Measurements from ENCODE around the gene MRPL46. TPM values are rescaled to one million over a fixed set of nuclear protein-coding genes. Genes with fewer than 3 reads are reported as not detected.
"Not testable (repeated sequence)": the region's sequence is repeated elsewhere in the genome, so short reads cannot be mapped to it uniquely, and the experiment has no call there.

The MRPL46 gene
- total RNA-seq, 1 experiment from 2014 or later = 23.9 TPM

DNA sequence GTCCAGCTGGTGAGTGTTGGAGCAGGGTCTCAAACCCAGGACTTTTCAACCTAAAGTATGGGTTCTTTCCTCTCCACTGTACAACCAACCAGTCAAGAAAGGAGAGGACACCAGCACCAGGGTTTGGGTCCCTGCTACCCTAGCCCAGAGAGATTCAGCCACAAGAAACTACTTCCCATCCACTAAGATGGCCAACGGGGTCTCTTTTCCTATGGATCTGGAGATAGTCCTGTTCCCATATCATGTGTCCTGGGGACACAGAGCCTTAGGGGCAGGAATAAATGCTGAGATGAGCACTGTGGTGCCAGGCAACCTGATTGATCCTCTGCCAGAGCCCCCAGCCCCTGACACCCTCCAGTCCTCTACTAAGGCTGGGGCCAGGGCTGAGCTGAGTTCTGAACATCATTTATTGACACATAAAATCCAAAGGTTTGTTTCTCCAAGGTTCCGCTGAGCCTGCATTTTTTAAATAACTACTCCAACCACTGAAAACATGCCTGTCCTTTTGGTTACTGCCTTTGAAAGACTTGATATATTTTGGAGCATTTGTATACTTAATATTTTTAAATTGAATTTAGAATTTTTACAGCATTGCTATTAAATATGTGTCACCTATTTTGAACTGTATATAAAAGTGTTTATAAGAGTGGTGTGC is 26.0 kb downstream of the MRPL46 start:
- DNase-seq (ENCODE audit: low read depth) = no peak

GRCh38 chr15:88440021-88440420 is 27.2 kb downstream of the MRPL46 start:
- peak; percentile 16 for DNase-seq (ENCODE audit: low read depth)

DNA sequence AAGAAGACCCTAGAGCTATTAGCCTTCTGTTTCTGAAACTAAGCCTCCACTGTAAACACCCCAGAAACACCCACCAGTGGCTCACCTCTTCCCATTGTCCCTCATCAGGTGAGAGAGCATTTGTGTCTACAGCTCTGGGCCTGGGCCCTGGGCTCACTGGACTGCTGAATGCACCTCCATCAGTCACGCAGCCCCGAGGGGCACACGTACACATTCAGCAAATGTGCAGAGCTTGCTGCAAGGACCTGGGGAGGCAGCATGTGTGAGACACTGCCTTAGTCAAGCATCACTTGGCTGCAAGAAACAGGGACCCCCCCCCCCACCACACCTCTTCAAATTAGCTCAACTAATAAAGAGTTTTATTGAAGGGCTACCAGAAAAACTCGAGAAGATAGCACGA is 29.0 kb downstream of the MRPL46 start:
- no peak for DNase-seq (ENCODE audit: low read depth)

DNA sequence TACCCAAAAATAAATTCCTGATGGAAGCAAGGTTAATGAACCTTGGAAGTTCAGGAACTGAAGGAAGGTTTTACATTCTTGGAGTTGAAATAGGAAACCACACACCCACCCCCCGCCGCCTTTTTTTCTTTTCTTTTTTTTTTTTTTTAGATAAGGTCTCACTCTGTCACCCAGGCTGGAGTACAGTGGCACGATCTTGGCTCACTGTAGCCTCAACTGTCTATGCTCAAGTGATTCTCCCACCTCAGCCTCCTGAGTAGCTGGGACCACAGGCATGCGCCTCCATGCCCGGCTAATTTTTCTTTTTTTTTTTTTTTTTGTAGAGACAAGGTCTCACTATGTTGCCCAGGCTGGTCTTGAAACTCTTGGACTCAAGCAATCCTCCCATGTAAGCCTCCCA is 33.1 kb downstream of the MRPL46 start:
- DNase-seq (ENCODE audit: low read depth) = not testable (repeated sequence)

GRCh38 chr15:88433046-88433685 is 34.0 kb downstream of the MRPL46 start:
- DNase-seq (ENCODE audit: low read depth) = no peak

DNA sequence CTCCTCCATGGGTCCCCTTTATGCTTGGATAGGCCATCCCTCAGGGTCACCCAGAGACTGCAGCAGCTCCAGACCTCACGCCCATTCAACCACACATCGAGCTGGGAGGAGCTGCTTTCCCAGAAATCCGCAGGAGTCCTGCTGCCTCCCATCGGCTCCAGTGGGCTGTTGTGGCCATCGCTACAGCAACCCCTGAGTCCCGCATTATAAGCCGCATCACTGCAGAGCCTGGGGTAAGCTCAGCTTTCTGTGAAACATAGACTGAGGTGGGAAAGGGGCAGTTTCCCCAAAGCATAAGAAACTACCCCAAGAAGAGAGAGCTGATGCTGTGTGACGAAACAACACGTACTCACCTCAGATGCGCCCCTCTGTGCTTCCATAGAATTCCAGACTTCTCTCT is 35.7 kb downstream of the MRPL46 start:
- DNase-seq (ENCODE audit: low read depth) = no peak

DNA sequence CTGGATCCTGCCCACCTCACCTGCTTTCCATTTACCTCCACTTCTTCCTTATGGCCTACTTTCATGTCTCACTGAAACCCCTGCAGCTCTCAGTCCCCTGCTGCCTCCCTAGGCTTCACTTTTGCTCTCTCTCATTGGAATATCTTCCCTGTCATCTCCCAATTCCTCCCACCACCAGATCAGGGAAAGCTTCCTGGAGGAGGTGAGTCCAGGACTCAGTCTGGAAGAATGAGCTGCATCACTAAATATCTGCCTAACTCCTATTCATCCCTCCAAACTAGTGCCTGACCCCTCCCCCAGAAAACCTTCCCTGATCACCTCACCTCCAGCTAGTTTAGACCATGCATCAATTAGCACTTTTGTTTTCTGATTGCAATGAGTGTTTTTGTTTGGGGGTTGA is 37.1 kb downstream of the MRPL46 start:
- DNase-seq (ENCODE audit: low read depth) = no peak

GRCh38 chr15:88428805-88429605 is 38.2 kb downstream of the MRPL46 start:
- no peak for DNase-seq (ENCODE audit: low read depth)

GRCh38 chr15:88428053-88428452 is 39.1 kb downstream of the MRPL46 start:
- no peak for DNase-seq (ENCODE audit: low read depth)

DNA sequence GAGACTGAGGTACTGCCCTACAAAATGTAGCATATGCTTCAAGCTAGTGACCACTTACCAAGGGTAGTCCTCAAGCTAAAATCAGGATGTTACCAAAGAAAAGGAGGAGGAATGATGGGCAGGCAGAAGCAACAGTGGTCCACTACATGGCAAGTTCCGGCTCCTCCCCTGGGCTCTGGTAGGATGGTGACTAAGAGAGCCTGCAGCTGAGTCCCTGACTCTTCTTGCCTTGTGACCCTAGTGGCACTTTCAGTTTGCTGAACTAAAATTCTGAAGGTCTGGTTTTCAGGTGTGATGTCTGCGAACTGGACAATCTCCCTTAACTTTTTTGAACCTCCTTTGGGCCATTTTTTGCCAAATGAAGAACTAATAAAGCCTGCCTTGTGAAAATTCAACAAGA is 40.9 kb downstream of the MRPL46 start:
- DNase-seq (ENCODE audit: low read depth) = no peak

DNA sequence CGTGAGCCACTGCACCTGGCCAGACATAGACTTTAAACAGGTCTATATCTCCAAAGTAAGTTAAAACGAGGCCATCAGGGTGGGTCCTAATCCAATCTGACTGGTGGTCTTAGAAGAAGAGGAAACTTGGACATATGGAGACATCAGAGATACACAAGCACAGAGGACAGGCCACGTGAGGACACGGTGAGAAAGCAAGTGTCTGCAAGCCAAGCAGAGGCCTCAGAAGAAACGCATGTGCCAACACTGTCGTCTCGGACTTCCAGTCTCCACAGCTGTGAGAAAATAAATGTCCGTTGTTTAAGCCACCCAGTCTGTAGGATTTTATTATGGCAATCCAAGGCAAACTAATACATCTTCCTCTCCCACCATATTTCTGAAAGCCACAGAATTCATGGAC is 43.9 kb downstream of the MRPL46 start:
- no peak for DNase-seq (ENCODE audit: low read depth)

DNA sequence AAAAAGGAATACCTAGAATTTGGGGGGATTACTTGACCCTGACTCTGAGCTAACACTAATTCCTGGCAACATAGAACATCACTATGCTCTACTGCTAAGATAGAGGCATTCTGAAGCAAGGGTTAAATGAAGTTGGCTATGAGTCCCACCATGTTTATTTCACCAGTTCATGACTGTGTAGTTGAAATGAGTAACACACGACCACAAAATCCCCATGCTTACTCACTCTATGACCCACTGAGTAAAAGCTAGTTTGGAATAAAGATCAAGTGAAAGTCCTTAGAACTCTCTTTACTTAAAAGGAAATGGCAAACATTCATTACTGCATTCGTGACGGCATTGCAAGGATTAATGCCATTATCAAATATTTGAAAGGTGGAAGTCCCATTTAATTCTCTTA is 47.4 kb downstream of the MRPL46 start:
- DNase-seq (ENCODE audit: low read depth) = peak; percentile 7

Other genes with a start within 250 kb of the MRPL46 start
- 0.39 and 0.80 TPM in 2 replicates for gene NTRK3, start 210.6 kb downstream of the MRPL46 start, total RNA-seq (2014; rRNA removed; shearing (Covaris generic))
- 19.6 and 24.2 TPM in 2 replicates for gene MRPS11, start 320 bp upstream of the MRPL46 start, total RNA-seq (2014; rRNA removed; shearing (Covaris generic))
- 2.1 and 3.2 TPM in 2 replicates for gene DET1, start 79.3 kb upstream of the MRPL46 start, total RNA-seq (2014; rRNA removed; shearing (Covaris generic))
- gene AEN, start 154.0 kb upstream of the MRPL46 start, total RNA-seq (2014; rRNA removed; shearing (Covaris generic)) = 13.2 and 18.3 TPM in 2 replicates
- 7.9 and 13.3 TPM in 2 replicates for gene ISG20, start 171.6 kb upstream of the MRPL46 start, total RNA-seq (2014; rRNA removed; shearing (Covaris generic))